Retina (tissue), 1 donor: ENCODE results near the gene ADARB2.

Experiments used
- DNase-seq: peaks from one replicate; pipeline ENCODE4 v3.0.0-alpha.2; 2016

ADARB2 gene

DNA sequence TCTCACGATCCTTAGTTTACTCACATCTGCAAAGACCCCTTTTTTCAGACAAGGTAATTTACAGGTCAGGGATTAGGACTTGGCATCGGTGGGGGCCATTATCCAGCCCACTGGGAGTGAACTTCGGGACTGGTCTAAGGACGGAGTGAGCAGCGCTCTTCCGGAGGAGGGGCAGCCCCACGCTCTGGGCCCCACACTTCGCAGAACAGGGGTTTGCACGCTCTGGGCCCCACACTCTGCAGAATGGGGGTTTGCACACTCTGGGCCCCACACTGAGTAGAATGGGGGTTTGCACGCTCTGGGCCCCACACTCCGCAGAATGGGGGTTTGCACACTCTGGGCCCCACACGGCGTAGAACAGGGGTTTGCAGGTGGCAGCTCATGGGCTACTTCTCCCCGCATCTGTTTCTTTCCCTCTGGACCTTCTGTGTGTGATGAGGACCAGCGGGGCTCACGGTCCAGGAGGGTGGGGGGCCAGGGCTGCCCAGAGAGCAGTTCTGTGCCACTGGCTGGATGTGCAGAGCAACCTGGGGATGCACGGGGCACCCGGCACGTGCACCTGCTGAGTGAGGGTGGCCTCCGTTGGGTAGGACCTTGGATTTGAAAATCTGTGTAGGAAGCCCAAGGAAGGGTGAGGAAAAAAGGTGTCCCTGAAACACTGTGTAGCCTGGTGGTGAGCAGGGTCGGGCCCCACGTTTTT is 546.4 kb downstream of the ADARB2 start:
- no peak for DNase-seq

DNA sequence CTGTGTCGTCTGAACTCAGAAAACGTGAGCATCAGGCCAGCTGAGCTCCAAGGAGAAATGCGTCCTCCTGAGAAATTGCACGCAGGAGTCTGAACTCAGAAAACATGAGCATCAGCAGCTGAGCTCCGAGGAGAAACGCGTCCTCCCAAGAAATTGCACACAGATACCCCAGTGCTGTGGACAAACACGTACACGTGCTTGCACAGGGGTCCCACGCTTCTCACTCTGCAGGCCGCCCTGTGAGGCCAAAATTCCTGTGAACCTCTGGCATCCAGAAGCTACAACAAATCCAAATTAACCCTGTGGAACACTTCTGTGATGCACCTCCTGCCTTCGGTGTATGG is 547.3 kb downstream of the ADARB2 start:
- no peak for DNase-seq

DNA sequence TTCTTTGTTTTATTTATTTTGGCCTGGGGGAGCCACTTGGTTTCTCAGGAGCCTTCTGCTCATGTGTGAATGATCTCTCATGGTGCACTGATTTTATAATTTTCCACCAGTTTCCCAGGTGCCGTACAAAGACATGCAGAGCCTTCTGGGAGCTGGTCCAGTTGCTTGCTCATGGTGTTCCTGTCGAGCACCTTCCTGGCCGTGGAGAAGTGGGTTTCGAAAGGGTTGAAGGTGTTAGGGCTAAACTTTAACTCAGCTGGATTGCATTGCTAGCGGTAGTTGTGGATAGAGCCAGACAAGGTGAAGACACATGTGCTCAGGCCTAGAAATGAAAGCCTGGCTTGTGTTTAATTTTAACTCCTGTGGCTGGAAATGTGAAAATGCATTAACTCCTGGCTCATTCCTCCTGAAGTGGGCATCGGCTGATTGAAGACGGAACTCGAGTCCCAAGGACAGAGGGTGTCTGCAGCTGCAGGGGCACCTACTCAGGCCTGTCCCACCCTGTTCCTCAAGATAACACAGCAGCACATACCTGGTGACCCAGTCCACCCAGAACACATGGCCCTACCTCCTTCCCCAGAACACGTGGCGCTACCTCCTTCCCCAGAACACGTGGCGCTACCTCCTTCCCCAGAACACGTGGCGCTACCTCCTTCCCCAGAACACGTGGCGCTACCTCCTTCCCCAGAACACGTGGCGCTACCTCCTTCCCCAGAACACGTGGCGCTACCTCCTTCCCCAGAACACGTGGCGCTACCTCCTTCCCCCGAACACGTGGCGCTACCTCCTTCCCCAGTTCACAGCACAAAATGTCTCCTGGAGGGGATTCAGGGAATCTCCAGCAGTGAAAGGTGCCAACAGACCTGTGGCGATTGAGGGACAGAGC is 547.9 kb downstream of the ADARB2 start:
- DNase-seq: no peak

DNA sequence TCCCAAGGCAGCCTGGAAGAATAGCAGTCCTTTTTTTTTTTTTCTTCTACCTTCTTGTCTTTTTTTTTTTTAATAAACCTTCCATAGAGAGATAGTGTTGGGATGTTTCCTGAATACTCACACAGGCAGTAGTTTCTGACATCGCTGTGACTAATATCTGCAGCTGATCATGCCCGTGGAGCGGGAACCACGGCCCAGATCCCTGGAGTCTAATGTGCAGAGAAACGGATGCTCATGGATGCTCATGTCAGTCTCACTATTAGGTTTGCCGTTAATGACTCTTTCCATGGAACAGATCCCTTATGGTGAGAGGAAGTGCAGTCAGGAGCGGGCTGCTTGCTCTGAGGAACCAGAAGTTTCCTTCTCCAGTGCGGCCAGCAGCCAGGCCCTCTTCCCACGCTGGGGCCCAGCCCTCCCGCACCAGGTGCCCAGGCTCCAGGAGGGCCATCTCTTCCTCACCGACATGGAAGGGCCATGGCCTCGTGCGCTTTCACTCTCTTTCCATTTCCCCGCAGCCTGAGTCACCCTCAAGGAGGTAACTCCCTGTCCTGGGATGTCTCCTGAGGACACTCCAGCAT is 548.7 kb downstream of the ADARB2 start:
- no peak for DNase-seq

DNA sequence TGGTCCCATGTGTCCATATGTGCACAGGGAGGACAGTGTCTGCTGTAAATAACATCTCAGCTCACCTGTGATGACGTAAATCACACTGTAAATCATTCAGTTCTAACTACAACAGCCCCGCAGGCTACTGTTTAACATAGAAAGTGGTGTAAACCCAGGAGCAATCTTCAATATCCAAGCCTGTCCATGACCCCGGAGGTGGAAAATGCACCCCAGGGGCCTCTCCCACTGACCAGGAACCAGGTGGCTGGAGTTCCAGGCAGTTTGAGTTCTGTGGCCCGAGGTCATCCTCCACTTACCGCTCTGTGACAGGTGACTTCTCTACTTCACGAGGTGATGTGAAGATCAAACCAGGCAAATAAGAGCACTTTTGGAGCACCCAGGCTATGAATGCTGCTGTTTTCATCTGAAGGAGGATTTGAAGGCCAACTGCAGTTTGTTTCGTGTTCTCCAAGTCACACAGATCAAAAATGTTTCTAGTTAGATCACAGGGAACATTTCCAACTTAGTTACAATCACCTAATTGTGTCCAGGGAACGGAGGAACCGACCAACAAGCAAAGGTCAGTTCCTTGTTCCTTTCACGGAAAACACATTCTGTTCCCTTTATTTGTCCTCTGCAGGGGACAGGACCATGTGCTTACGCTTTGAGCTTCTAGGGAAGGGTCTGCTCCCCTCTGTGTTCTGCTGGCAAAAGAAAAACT is 549.3 kb downstream of the ADARB2 start:
- DNase-seq: no peak

DNA sequence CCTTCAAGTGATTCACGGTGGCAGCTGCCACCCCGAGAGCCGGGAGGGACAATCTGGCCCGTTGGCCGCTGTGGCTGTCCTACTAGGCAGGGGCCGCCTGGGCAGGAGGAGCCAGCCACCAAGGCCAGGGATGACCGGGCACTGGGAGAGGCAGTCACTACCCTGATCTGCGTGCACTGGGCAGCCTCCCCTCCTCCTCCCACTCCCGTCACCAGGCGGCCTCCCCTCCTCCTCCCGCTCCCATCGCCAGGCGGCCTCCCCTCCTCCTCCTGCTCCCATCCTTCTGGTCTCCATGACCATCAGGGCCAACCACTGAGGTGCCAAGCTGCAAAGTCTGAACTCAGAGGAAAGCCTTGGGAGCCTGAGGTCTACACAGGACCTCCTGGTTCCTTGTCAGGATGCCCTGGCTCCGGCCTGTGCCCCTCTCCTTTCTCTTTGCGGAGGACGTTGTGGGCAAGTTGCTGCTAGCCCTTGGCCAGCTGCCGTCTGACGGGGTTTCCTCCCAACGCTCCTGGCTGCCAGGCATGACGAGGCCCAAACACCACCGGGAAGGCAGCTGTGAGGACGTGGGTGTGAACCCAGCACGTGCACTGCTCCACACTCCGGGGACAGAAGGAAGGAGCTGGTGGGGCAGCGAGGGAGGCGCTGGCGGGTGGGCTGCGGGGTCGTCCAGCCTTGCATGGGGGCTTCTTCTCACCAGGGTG is 550.0 kb downstream of the ADARB2 start:
- DNase-seq: no peak

DNA sequence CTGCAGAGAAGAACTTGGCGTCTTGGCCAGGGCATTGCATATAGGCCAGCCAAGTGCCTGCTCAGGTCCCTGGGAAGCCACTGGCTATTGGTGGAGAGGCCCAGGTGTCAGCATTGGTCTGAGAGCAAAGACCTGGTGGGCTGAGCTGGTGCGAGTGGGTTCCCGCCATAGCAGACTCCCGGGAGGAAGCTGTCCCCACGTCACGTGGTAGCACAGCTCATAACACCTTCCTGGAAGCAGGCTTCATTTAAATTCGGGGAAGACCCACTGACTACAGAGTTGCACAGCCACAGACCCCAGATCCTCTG is 550.7 kb downstream of the ADARB2 start:
- no peak for DNase-seq

DNA sequence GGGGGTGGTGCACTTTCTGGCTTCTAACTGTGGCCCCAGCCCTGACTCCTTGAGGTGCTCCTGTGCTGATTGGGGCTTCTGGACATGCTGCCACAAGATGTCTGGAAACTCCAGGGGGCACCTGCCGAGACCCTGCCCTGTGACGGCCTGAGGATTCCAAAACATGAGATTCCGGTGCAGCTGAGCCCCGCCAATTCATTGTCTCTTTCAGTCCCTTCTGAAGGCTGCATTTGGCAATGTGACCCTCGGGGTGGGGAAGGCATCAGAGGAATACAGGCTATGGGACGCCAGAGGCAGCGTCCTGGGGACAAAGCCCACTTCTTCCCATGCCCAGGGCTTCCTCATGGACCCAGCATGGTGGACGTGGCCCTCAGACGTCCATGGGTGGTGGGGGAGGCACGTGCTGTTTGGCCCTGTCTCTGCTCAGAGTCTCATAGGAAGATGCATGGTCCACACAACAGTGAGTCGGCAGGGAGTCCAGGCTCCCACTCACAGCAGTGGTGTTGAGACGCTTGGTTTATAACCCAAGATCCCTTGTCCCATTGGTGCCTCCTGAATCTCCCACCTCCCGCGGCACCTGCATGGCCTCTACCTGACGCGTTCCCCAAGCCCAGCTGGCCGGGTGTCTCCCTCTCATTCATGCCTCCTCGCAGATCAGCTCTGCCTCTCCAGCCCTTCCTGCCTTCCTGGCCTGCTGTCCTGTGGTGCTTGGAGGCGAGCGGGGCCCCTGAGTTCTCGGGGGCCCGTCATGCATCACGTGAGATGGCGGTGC is 551.2 kb downstream of the ADARB2 start:
- DNase-seq: no peak

DNA sequence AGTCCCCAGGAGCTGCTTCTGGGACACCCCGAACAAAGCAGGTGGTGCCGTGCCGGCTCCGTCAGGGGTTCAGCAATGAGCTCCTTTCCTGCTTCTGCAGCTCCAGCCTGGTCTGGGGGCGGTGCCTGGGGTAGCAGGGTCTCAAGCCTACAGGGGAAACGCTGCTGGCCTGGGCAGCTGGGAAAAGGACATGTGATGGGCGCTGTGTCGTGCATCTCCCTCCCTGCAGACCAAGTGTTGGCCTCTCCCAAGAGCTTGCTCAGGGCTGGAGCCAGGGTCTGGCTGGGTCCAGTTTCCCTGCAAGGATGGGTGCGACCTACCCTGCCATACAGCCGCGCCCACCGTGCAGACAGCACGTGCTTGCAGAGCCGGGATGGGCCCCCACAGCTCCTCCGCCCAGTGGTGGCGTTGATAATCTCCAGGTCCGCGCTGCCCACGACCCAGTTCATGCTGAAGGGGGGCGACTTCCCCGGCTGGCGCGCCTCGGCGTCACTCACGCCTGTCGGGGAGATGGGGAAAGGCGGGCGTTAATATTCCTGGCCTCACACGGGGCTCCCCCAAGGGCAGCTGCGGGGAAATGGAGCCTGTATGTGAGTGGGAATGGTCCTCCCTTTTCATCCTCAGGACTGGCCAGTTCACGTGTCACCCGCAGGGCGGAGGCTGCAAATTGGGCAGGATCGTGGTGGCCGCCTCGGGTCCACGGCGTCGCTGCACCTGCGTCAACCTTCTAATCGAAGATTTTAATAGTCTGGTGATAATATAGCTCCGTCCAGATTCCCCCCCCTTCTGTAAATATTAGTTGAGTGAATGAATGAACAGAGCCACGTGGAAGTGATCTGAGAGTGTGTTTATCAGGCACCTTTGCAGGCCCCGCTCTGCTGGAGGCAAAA is 552.5 kb downstream of the ADARB2 start:
- no peak for DNase-seq

DNA sequence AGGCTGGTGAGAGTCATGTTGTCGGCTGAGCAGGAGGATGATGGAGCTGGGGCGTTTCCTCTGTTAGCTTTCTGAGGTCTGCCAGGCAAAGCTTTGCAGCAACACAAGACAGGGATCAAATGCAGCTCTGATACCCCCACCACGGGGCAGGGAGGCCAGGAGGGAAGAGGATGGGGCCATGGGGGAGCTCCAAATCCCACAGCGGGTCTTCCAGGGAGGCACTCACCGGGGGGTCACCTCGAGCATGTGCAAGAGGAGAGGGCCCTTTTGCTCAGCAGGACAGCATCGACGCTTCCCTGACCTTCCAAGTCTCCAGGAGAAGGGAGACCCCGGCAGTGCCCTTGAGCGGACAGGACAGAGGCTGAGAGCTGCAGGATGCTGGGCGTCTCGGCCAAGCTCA is 553.6 kb downstream of the ADARB2 start:
- no peak for DNase-seq

DNA sequence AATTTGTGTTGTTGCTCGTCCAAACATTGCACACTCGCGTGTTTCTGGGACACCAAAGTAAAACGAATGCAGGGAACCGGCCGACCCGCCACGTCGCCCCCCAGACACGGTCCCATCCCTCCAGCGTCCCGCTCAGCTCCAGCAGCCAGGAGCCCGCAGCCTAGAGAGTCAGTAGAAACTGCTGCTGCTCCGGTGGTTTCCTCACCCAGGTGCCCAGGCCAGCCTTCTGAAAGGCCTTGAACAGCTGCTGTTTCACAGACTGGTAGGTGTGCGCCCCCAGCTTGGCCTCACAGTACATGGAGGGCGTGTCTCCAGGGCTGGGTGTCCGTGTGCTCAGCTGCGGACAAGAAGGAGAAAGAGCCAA is 554.3 kb downstream of the ADARB2 start:
- no peak for DNase-seq

DNA sequence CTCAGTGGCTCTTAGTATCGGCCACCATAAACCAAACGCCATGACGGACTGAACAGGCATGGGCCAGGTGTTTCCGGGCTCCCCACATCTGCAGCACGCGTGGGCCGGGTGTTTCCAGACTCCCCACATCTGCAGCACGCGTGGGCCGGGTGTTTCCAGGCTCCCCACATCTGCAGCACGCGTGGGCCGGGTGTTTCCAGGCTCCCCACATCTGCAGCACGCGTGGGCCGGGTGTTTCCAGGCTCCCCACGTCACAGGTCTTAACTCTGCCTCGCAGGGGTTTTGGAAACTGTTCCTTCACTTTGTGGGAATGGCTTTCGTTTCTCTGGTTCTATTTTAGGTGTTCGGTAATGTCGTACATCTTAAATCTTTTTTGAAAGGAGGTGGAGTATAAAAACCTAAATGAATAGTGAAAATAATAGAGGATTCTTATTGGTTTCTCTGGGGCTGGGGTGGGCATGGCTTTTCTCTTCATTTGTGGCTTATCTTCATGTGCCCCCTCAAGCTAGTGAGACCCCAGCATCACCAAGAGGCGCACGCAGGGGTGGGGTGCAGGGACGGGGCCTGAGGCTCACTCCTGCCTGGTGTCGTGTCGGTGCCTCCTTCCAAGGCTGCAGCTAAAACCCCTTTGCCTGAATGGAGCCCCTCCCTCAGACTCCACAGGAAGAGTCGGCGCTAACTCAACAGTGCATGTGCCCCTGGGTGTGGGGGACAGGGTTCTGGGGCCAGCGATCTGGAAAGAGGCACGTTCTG is 554.9 kb downstream of the ADARB2 start:
- no peak for DNase-seq

DNA sequence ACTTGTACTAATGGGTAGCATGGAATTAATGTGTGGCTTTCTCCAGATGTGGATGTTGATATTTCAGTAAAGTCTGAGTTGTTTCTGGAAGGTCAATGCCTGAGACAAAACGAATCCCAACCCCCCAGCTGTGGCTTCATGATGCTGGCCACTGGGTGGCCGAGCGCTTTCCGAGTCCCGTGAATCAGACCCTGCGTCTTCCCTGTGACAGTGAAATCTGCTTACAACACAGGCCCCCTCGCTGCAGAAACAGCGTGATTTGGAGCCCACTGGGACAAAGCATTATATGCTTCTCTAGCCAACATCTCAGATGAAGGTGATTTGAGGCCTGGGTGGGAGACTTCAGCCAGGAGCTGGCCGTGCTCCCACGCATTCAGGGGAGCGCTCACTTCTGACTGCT is 556.5 kb downstream of the ADARB2 start:
- DNase-seq: no peak

DNA sequence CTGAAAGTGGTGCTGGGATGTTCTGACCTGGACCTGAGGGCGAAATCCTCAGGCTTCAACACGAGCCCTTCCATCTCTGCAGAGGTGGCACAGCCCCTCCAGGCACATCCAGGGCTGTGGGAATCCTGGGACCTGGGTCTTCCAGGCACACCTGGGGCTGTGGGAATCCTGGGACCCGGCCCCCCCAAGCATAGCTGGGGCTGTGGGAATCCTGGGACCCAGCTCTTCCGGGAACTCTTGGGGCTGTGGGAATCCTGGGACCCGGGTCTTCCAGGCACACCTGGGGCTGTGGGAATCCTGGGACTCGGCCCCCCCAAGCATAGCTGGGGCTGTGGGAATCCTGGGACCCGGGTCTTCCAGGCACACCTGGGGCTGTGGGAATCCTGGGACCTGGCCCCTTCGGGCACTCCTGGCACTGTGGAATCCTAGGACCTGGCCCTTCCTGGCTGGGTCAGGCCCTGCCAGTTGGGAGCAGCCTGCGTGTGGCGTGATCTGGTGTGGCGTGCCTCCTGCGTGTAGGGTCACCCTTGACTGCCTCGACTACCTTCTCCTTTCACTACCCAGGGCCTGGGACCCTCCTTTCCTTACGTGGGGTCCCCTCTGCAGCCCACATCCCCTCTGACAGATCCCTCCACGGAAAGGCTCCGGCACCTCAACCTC is 557.1 kb downstream of the ADARB2 start:
- no peak for DNase-seq

DNA sequence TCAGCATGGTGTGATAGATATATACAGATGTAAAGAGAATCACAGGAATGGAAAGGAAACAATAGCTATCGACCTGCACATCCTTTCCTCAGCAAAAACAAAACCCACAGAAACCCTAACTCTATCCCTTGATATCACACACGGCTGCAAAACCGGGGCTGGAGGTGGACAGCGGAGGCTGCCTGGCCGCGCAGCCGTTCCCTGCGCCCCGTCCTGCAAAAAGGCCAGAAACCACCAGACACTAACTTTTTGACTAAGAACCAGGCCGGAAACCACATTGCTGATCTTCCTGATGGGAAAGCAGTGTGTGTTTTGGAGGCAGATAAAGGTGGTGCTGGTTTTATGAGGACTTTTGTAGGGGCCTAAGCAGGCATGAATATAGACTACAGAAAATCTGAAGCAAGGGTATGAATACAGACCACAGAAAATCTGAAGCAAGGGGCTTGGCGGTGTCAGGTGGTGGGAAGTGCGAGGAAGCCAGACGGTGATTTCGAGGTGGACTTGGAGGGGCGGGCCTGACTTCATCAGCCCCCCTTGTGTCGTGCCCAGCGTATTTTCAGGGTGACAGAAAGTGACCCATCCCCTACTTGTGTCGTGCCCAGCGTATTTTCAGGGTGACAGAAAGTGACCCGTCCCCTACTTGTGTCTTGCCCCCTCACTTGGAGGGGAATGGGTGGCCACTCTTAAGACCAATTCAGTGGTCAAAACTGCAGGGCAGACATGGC is 557.8 kb downstream of the ADARB2 start:
- DNase-seq: no peak

DNA sequence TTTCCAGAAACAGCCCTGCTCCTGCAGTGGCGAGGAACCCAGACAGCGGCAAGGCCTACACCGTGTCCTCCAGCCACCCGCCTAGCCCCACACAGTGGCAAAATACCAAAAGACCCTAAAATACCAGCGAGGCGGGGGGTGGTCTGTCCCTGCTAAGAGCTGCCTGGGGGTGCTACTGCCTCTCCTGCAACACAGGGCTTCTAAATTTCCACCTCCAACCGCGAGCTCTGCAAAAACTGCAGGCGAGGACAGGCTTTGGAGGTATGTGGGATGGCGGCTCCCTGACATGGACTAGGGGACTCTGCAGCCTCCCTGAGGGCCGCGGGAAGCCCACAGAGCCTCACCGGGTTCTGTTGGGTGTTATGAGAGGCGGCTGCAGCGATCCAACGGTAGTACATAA is 558.8 kb downstream of the ADARB2 start:
- no peak for DNase-seq

DNA sequence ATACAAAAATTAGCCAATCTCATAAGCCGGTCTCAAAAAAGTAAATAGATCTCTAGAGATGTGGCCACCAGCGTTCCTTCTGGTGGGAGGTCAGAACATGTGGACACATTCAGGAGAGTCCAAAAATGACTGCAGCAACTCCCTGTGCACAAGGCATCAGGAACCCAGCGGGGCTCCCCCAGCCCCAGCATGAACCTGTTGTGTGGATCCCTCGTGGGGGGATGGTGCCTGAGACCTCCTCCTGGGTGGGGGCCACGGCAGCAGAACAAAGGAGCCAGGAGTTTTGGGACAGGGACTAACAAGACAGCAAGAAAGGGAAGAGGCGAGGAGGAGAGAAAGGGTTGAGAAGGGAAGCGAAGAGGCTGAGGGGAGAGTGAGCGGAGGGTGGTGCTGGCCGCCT is 559.4 kb downstream of the ADARB2 start:
- no peak for DNase-seq

DNA sequence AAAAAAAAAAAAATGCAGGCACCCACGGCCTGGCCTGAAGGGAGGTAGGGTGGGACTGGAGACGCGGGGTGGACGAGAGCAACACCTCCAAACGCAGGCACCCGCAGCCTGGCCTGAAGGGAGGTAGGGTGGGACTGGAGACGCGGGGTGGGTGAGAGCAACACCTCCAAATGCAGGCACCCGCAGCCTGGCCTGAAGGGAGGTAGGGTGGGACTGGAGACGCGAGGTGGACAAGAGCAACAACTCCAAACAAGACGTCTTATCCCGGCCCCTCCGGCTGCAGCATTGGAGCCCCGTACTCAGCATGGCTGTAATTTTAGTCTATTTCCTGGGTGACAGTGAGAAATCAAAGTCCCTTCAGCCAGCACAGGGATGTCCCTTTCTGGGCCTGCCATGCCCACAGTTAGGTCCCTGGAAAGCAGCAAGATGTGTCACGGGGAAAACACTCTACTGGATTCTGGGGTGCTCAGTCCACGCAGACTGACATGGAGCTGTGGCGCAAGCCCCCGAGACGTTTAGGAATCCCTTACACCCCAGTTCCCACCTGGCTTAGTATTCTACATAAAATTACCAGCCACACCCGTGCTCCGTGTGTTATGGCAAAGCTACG is 561.3 kb downstream of the ADARB2 start:
- no peak for DNase-seq

DNA sequence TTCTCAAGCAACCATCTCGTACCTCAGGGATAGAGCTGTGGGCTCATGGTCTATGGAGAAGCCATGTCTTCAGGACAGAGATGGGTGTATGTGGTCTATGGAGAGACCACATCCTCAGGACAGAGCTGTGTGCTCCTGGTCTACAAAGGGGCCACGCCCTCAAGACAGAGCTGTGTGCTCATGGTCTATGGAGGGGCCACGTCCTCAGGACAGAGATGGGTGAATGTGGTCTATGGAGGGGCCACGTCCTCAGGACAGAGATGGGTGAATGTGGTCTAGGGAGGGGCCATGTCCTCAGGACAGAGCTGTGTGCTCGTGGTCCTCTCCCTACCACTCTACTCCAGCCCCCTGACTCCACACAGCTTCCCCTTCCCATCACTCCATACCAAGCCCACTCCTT is 563.3 kb downstream of the ADARB2 start:
- no peak for DNase-seq
